GM13977 (cell line): ENCODE data around the gene LPAR1.

Experiments used
- DNase-seq: peaks from one replicate; pipeline ENCODE4 v3.0.0; 2012; ENCODE audit warnings: low spot score
- in situ Hi-C: fragments of 300-500 bp; cut with MboI; formaldehyde crosslinking; loops from one replicate; pipeline ENCODE4 v1.12.0; 2022; ENCODE audit warnings: low sequenced_read_pairs, low pct_unique_long_range_greater_than_20kb, mixed read lengths, inconsistent platforms; ENCODE audit not compliant: unreplicated experiment
- TF ChIP-seq, protein P1 (sequence below): IDR thresholded peaks from 2 replicates; pipeline ENCODE4 v1.5.1; 2012; ENCODE audit warnings: mild to moderate bottlenecking, control low read depth; ENCODE audit not compliant: insufficient read depth; ENCODE audit errors: extremely low read depth, missing control alignments

The LPAR1 gene

GRCh38 chr9:110975278-110975677 lies 63.0 kb downstream of the LPAR1 start:
- TF ChIP-seq, protein P1, sequence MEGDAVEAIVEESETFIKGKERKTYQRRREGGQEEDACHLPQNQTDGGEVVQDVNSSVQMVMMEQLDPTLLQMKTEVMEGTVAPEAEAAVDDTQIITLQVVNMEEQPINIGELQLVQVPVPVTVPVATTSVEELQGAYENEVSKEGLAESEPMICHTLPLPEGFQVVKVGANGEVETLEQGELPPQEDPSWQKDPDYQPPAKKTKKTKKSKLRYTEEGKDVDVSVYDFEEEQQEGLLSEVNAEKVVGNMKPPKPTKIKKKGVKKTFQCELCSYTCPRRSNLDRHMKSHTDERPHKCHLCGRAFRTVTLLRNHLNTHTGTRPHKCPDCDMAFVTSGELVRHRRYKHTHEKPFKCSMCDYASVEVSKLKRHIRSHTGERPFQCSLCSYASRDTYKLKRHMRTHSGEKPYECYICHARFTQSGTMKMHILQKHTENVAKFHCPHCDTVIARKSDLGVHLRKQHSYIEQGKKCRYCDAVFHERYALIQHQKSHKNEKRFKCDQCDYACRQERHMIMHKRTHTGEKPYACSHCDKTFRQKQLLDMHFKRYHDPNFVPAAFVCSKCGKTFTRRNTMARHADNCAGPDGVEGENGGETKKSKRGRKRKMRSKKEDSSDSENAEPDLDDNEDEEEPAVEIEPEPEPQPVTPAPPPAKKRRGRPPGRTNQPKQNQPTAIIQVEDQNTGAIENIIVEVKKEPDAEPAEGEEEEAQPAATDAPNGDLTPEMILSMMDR = no peak
- no peak for DNase-seq
- in situ Hi-C loops = no loop called here

DNA sequence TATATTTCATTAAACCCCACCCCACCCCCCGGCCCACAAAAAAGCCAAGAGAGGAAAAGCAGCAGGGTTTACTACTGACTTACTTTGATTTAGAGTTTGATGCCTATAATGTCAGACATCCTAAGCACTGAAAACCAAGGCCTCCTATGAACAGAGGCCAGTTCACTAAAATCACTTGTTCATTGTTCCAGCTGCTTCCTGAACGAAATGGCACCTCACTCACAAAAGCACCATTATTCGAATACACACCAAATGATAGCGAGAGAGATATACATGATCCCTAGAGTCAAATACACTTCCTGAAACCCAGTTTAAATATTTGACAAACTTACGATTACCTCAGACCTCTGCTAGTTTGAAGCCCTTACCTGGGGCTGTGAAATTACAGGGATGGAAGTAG lies 66.6 kb downstream of the LPAR1 start:
- DNase-seq = no peak
- in situ Hi-C loops = loop anchor here (25.0 kb wide), 1 partner anchor 91 kb away; no protein-coding TSS in a partner anchor
- TF ChIP-seq, protein P1 = no peak

- DNase-seq = no peak
- TF ChIP-seq, protein P1 = no peak
- in situ Hi-C loops = loop anchor here (25.0 kb wide), 1 partner anchor 91 kb away; no protein-coding TSS in a partner anchor
These were observed 67.0 kb downstream of the LPAR1 start for GRCh38 chr9:110971234-110971633.

GRCh38 chr9:110969971-110970386 lies 68.3 kb downstream of the LPAR1 start:
- TF ChIP-seq, protein P1 = no peak
- DNase-seq = no peak
- in situ Hi-C loops = loop anchor here (25.0 kb wide), 1 partner anchor 92 kb away; no protein-coding TSS in a partner anchor

- DNase-seq = no peak
- TF ChIP-seq, protein P1 = no peak
- in situ Hi-C loops = loop anchor here (25.0 kb wide), 1 partner anchor 94 kb away; no protein-coding TSS in a partner anchor
These were observed 70.2 kb downstream of the LPAR1 start for GRCh38 chr9:110968096-110968495.

GRCh38 chr9:110967196-110967595 lies 71.1 kb downstream of the LPAR1 start:
- TF ChIP-seq, protein P1 = no peak
- in situ Hi-C loops = loop anchor here (25.0 kb wide), 1 partner anchor 95 kb away; no protein-coding TSS in a partner anchor
- DNase-seq = no peak
